Adrenal gland (tissue), 12 donors: ENCODE data around the gene SECISBP2. TPM values are rescaled to one million over a fixed set of nuclear protein-coding genes. Genes with fewer than 3 reads are reported as not detected.

ENCODE experiments used
- DNase-seq, 7 donors: peaks; one replicate each; pipeline ENCODE4 v3.0.0-alpha.2; 2019 to 2020
- H3K27ac ChIP-seq, 5 donors: fragments of 200-600 bp; sonication (generic) in 4 of 5; 1 replicate in 3 of 5; 2 replicates in 2 of 5; pipeline versions ENCODE4 v1.5.1 to v1.8.0; 2016 to 2020; ENCODE audit warnings: mild to moderate bottlenecking in 1 of 5
- H3K27me3 ChIP-seq: fragments of 200-600 bp; 2 replicates; pipeline ENCODE4 v1.8.0; 2021
- H3K36me3 ChIP-seq, 2 donors: fragments of 200-600 bp; replicated peaks in 1 of 2; 1 replicate in 1 of 2; 2 replicates in 1 of 2; pipeline versions ENCODE4 v1.5.1 to v1.8.0; 2018 to 2022
- H3K4me1 ChIP-seq, 2 donors: fragments of 200-600 bp; replicated peaks in 1 of 2; 1 replicate in 1 of 2; 2 replicates in 1 of 2; pipeline versions ENCODE4 v1.5.1 to v1.8.0; 2018 to 2021
- H3K4me3 ChIP-seq, 4 donors: fragments of 200-600 bp; sonication (generic) in 3 of 4; one replicate each; pipeline ENCODE4 v1.5.1; 2016 to 2018
- H3K9me3 ChIP-seq, 3 donors: fragments of 200-600 bp; sonication (generic) in 1 of 3; replicated peaks in 1 of 3; 1 replicate in 2 of 3; 2 replicates in 1 of 3; pipeline versions ENCODE4 v1.5.1 to v1.8.0; 2016 to 2021
- CTCF ChIP-seq, 6 experiments: fragments of 450-650 bp in 4 of 6; fragments of 200-600 bp in 2 of 6; sonication (generic) in 1 of 6; IDR thresholded peaks; 1 replicate in 5 of 6; 2 replicates in 1 of 6; pipeline versions ENCODE4 v1.5.1 to v1.8.0; 2016 to 2021; ENCODE audit warnings: antibody characterized with exemption in 6 of 6, mild to moderate bottlenecking in 2 of 6, moderate library complexity in 1 of 6
- POLR2A ChIP-seq, 2 donors: fragments of 450-650 bp; IDR thresholded peaks; one replicate each; pipeline ENCODE4 v1.6.1; 2017; ENCODE audit warnings: antibody characterized with exemption in 2 of 2, mild to moderate bottlenecking in 2 of 2, moderate library complexity in 1 of 2
- WGBS, 4 donors: extraction: QIAGEN DNeasy Blood & Tissue Kit in 2 of 4; methylation state at CpG; one replicate each; pipeline versions ENCODE4 v1.1.5 to v1.1.7; 2013 to 2017; 5-methylcytosine and 5-hydroxymethylcytosine counted together
- intact Hi-C, 2 donors: fragments of 100-400 bp; cut with DNase I; formaldehyde crosslinking; loops; one replicate each; pipeline versions ENCODE4 v1.14.1 to v1.15.0; 2022 to 2023
- polyA plus RNA-seq, 3 donors: library from polyadenylated mRNA; stranded (reverse); fragments of 200-250 nt in 2 of 3; fragments of 350-450 nt in 1 of 3; fragmentation: Illumina TruSeq in 1 of 3; extraction: RNeasy Lipid Tissue Mini Kit (QIAGEN cat#74804) in 1 of 3; gene quantifications; one replicate each; pipeline ENCODE4 v1.2.3, GENCODE V29; 2013 to 2014
- total RNA-seq, 9 donors: library from RNA; depleted of rRNA in 4 of 9; stranded (reverse); fragments of >200 nt in 4 of 9; fragments of 120-200 nt in 1 of 9; fragmentation: NEBNext Ultra II Directional in 1 of 9; extraction: Animal tissue kit (Norgen Biotek cat#: 25700) in 1 of 9; gene quantifications; one replicate each; pipeline versions ENCODE4 v1.1.0 to v1.2.4, GENCODE V29; 2013 to 2023
- donor health status: healthy with polysubstance abuse.
- donor health status: Bipolar disorder and iron deficiency.
- donor health status: DM: yes; HTN: yes; CAD: no.
- donor health status: DM: no; HTN: no; CAD: no.
- donor health status: DM: no; HTN: no; CAD: no.
- donor health status: DM: yes; HTN: yes; CAD: no.

Gene SECISBP2
- total and polyA plus RNA-seq, 12 donors: 31.7 to 76.1 (median 46.8) TPM

DNA sequence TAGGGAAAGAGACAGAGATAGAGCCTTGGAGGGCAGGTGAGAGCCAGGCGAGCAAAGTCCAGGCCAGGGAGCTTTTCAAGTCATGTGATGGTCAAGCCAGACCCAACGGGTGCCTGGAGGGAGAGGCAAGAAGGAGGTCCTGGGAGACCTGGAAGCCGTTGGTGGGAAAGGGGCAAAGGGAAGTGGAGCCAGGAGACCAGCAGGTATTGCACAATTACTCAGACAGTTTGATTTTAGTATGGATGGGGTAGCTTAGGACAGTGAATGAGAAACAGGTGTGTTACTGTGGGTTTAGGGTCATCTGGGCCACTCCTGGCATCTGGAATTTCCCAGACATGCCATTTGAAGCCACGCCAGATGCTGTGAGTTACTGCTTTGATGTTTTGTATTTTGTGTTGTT is 5.1 kb downstream of the SECISBP2 start:
- Histone ChIP-seq H3K27ac (no peak overlapping the region), H3K27me3 (no peaks in the 10 kb centered on the region), H3K36me3 (peaks cover 0 to 9% of the 10 kb centered on the region in 2 donors), H3K9me3 (no peaks in the 10 kb centered on the region), H3K4me1 (peaks cover 12 to 40% of the 10 kb centered on the region in 2 donors), H3K4me3 (no peak overlapping the region)
- intact Hi-C loops: loop anchor here (5.0 to 10.0 kb wide), 2 partner anchors 219 to 221 kb away; no protein-coding TSS in a partner anchor
- no peak for DNase-seq
- WGBS, 4 donors: 73 to 78% (median 75%) methylated on average over 4 of the region's 4 CpGs
- TF ChIP-seq POLR2A (IDR thresholded peaks at IDR 0.05): no peak
- no peak for TF ChIP-seq CTCF (IDR thresholded peaks at IDR 0.05)

DNA sequence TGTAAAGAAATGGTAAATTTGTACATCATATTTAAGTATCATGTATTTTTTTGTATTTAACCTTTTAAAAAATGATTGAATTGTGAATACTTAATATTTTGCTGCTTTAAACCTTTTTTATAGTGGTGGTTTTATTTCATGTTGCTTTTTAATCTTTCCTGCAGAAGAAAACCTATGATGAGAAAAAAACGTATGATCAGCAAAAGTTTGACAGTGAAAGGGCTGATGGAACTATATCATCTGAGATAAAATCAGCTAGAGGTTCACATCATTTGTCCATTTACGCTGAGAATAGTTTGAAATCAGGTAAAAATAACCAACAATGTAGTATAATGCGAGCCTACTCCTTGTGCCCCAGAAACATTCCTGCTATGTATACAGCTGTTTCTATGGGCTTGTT is 7.4 kb downstream of the SECISBP2 start:
- Histone ChIP-seq H3K36me3 (peaks cover 0 to 33% of the 10 kb centered on the region in 2 donors), H3K27ac (no peak overlapping the region), H3K4me3 (no peak overlapping the region), H3K27me3 (no peaks in the 10 kb centered on the region), H3K4me1 (peaks cover 0 to 23% of the 10 kb centered on the region in 2 donors), H3K9me3 (no peaks in the 10 kb centered on the region)
- intact Hi-C loops: loop anchor here in 1 of 2 donors (10.0 kb wide), 1 partner anchor 219 kb away; no protein-coding TSS in a partner anchor
- WGBS, 4 donors: 83 to 93% (median 89%) methylated on average over 3 of the region's 3 CpGs
- DNase-seq: no peak
- TF ChIP-seq POLR2A (IDR thresholded peaks at IDR 0.05) (no peak), CTCF (IDR thresholded peaks at IDR 0.05) (no peak)

- Histone ChIP-seq H3K36me3 (peaks cover 0 to 52% of the 10 kb centered on the region in 2 donors), H3K9me3 (no peaks in the 10 kb centered on the region), H3K27me3 (no peaks in the 10 kb centered on the region), H3K27ac (no peak overlapping the region), H3K4me1 (peaks cover 0 to 19% of the 10 kb centered on the region in 2 donors), H3K4me3 (no peak overlapping the region)
- no peak for TF ChIP-seq CTCF (IDR thresholded peaks at IDR 0.05)
- no peak for TF ChIP-seq POLR2A (IDR thresholded peaks at IDR 0.05)
- no peak for DNase-seq
- 89 to 97% (median 93%) methylated on average over 8 of the region's 8 CpGs for WGBS, 4 donors
- intact Hi-C loops: loop anchor here in 1 of 2 donors (10.0 kb wide), 1 partner anchor 217 kb away; no protein-coding TSS in a partner anchor
Measured at GRCh38 chr9:89328064-89328463, 9.8 kb downstream of the SECISBP2 start.

GRCh38 chr9:89329917-89330316 is 11.6 kb downstream of the SECISBP2 start:
- TF ChIP-seq POLR2A (IDR thresholded peaks at IDR 0.05): no peak
- TF ChIP-seq CTCF (IDR thresholded peaks at IDR 0.05): no peak
- Histone ChIP-seq H3K27ac (no peak overlapping the region), H3K9me3 (no peaks in the 10 kb centered on the region), H3K4me1 (peaks cover 0 to 3% of the 10 kb centered on the region in 2 donors), H3K4me3 (no peak overlapping the region), H3K36me3 (peaks cover 0 to 70% of the 10 kb centered on the region in 2 donors), H3K27me3 (no peaks in the 10 kb centered on the region)
- no peak for DNase-seq
- intact Hi-C loops: loop anchor here in 1 of 2 donors (10.0 kb wide), 1 partner anchor 215 kb away; no protein-coding TSS in a partner anchor
